Astrocyte (in vitro differentiated cells and primary cell): ENCODE results near the gene NOMO2.
"Not testable (repeated sequence)": the region's sequence is repeated elsewhere in the genome, so short reads cannot be mapped to it uniquely, and the experiment has no call there.

ENCODE experiments used
- CTCF ChIP-seq: IDR thresholded peaks from 2 replicates; pipeline ENCODE4 v1.5.1; 2011; ENCODE audit warnings: low read depth, mild to moderate bottlenecking, inconsistent platforms, low read length, moderate library complexity; ENCODE audit not compliant: insufficient read depth
- EZH2 ChIP-seq: IDR thresholded peaks from 2 replicates; pipeline ENCODE4 v1.6.1; 2012; ENCODE audit warnings: mild to moderate bottlenecking, low read length, inconsistent platforms; ENCODE audit not compliant: insufficient read depth

GRCh38 chr16:18591441-18591840 is 29.5 kb upstream of the NOMO2 start:
- TF ChIP-seq CTCF, EZH2: not testable (repeated sequence)
